Frontal cortex (tissue), 4 donors: Measurements from ENCODE around the gene VSIR. TPM values are rescaled to one million over a fixed set of nuclear protein-coding genes. Genes with fewer than 3 reads are reported as not detected.

Source experiments
- DNase-seq, 2 donors: peaks; one replicate each; pipeline ENCODE4 v3.0.0; 2012; ENCODE audit warnings: low spot score in 2 of 2
- FAIRE-seq: peaks from 2 replicates; lab custom pipeline; 2012; peaks lifted over from hg19 to GRCh38; lab: Jason Lieb, UNC
- total RNA-seq: library from RNA; depleted of rRNA; stranded (reverse); fragments of >200 nt; gene quantifications from one replicate; pipeline ENCODE4 v1.2.3, GENCODE V29; 2014
- donor health status: control.
- donor health status: control.
- donor health status: control.

The VSIR gene
- total RNA-seq, 1 donor from 2014 or later, result 2.0 TPM

DNA sequence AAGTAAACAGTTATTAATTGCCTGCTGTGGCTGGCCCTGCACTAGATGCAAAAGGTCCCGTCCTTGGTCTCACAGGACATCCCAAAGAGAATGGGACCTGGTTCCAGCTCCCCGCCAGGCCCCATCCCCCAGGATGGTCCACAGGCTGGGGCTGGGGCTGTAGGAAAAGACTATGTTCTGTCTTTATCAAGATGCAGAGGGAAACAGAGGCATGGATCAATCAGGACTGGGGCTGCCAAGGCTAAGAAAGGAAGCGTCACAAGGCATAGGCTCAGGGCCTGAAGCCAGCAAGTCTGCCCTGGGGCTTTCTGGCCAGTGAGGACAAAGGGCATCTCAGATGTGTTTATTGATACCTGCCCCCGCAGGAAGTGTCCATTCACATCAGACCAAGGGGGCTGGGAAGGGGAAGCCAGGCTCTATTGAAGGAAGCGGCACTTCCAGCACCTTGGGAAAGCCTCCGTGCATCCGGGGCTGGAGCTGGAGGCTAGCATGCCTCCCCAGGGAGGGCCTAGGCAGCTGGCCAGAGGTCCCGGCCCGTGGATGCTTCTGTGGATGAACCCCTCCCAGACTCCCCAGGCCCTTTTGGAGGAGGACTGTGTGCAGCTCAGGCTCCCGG is 5.8 kb downstream of the VSIR start:
- FAIRE-seq (no peak), DNase-seq (no peak)

DNA sequence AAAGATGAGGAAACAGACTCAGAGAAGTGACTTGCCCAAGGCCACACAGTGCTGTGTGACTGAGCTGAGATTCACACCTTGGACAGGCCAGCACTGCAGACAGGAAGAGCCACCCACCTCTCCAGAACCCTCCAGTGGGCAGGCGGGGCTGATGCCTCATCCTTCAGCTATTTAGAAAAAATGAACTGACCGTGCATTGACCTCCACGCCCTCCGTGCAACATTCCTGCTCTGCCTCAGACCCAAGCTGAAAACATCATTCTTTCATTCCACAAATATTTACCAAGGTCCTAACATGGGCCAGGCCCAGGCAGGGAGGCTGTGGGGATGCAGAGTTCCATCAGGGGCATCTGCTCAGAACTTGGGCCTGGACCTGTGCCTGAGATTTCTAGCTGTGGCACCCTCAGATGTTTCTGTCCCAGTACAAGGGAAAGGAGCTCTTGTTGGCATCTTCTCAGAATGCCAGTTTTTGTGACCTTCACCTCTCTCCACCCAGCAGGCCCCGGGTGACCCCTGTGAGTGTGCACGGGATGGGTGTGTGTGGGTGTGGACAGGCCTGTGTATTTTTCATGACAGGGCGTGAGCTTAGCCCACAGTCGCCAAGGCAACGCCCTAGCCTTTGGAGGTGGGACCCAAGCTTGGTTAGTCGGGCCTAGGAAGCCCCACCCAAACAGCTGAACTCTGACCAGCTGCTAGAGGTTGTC is 6.5 kb downstream of the VSIR start:
- DNase-seq (no peak), FAIRE-seq (no peak)

DNA sequence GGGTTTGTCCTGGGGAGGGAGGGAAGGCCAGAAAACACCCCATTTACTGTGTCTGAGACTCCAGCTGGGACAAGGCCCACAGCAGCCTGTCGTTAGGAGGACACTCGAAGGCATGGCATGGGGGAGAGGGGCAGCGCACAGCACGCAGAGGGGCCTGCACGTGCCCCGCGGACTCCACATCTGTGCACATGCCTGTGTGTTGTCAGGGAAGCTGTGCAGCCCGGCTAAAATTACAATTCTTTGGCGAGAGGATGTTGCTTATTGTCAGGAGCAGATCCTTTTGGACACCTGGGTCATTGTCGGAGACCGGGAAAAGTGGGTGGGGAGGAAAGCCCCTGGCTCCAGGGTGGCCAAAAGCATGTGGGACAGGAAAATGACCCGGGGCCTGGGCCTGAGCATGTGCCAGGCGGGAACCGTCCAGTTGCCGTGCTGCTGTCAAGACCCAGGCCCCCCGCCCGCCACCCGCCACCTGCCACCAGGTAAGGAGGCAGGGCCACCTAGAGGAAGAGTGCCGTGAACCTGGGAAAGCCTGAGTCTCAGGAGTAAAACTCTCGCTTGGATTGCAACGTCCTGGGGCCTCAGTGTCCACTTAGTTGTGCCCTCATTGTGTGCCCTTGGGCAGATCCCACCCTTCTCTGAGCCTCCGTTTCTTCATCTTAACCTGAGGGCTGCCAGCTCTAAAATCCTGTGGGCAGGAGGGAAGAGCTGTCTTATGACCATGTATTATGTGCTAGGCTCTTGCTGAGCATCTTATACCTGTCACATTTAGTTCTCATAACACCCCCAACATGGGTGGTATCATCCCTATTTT is 7.2 kb downstream of the VSIR start:
- FAIRE-seq (no peak), DNase-seq (no peak)

DNA sequence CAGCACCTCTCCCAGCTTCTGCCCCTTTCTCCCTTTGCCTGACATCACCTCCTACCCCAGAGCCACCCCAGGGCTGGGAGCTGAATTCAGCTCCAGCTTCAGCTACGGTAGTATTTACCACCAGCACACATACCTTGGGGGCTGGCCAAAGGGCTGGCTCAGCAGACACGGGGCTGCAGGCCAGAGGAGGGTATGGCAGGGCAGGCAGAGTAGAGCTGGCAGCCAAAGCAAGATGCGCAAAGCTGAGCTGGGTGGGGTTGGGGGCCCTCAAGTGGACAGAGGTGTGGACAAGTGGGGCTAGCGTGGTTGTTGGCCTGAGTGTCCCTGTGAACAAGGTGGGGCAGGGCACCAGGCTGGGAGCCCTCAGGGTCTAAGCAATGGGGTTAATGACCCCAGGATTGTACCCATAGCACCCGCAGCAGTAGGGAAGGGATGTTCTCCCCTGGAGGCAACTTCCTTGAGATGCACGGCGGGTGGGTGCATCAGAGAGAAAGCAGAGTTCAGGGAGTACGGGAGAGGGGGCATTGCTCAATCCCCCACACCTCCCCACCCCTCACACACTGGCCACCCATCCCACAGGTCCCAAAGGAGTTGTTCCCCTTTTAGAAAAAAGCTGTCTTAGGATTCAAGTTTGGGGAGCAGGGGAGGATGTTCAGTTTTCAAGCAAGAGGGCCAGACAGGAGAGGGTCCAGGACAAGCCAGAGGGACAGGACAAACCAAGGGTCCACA is 8.0 kb downstream of the VSIR start:
- no peak for DNase-seq
- FAIRE-seq, result no peak

DNA sequence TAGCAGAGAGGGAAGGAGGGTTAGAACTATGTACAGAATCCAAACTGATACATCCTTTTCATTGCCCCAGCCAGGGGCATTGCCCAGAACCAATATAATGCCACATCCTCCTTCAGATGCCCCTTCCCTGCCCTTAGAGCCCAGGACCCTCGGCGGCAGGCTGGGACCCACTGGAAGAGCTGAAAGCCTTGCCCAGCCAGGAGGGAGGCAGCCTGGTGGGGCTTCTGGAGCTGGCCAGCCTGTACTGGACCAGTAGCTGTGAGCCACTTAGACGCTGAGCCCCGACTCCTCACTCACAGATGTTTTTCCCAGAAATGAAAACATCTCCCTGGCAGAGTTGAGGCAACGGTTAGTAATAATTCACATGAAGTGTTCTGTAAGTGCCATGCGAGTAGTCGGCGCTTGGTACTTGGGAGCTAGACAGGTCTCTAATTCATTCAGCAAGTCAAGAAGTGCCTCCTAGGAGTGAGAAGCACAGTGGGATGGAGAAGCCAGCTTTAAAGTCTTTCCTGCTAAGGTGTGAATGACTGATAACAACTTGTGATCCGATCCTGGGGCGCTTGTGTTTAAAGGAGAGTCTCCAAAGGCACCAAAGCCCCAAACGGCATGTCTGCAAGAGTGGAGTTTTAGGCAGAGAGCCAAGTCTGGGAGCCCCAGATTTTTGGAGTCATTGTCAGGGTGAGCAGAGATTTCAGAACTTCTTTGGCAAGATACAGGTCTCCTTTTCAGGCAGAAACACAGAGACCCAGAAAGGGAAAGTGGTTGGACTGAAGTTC is 9.8 kb downstream of the VSIR start:
- FAIRE-seq (no peak), DNase-seq (no peak)

DNA sequence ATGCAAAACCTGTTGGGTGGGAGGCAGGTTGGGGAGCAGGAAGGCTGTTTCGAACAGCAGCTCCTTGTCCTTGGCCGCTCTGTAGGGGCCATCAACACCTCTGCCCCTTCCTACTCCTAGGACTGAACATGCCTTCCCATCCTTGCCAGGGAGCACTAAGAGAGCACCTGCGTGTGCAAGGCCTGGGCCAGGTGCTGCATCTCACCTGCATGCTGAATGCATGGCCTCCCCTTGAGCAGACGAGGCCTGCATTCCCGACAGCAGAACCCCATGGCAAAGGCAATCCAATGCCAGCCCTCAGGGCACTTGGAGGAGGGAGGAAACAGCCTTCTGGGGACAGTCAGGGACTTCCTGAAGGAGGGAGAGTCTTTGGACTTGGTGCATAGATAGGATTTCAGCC is 11.0 kb downstream of the VSIR start:
- no peak for DNase-seq
- FAIRE-seq, result no peak

DNA sequence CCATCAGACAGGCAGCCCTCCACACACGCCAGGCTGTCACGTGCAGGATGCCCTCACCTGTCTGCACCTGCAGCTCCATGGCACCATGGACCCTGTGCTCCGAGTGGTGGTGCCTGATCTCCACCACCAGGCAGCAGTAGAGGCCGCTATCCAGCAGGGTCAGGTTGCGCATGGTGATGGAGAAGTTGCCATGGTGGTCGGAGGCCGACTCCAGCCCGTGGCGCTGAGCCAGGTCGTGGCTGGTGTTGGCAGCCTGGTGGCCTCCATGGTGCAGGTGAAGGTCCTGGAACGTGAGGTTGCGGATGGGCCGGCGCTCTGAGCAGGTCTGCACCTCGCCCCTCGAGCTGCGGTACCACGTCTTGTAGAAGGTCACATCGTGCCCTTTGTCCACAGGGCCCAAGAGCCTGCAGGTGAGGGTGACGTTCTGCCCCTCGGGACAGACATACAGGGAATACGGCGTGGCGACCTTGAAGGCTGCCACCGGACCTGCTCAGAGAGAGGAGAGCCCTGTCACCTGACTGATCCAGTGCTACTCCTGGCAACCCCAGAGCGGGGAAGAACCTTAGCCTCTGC is 11.7 kb downstream of the VSIR start:
- DNase-seq, result no peak
- no peak for FAIRE-seq

DNA sequence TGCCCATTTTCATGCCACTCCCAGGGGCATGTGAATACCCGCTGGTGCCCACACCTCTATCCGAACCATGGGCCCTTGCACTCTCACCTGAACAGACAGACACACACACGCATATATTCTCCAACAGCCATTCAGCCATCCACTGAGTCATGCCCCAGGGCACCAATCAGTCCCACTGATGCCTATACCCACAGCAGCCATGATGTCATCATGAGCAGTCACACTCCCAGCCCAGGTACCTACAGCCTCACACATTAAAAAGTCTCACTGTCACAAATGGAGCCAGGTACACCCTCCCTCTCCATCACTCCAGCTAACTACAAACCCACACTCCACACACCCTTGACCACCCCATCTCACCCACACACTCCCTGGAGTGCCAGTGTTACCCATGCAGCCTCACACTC is 12.2 kb downstream of the VSIR start:
- DNase-seq (no peak), FAIRE-seq (no peak)

DNA sequence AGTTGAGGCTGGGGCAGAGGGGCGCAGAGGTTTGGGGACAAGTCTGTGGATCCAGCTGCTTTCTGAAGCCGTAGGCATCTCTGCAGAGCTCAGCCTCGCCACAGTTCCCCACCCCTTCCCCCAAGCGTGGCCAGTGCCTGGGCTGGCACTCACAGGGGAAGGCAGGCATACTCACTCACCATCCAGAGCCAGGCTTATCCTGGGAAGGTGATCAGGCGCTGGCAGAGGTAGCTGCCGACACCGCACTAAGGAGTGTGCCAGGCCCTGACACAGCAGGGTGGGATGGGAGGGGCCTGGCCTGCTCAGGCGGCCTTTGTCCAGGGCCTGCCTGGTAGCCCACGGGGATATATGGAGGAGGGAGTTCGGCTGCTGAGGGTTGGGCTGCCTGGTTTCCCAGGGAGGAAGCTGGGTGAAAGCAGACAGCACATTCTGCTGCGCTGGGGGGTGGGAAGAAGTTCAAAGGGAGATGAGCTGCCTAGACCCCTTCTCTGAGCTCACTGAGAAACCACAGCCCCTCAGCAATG is 15.9 kb downstream of the VSIR start:
- DNase-seq (no peak), FAIRE-seq (no peak)

DNA sequence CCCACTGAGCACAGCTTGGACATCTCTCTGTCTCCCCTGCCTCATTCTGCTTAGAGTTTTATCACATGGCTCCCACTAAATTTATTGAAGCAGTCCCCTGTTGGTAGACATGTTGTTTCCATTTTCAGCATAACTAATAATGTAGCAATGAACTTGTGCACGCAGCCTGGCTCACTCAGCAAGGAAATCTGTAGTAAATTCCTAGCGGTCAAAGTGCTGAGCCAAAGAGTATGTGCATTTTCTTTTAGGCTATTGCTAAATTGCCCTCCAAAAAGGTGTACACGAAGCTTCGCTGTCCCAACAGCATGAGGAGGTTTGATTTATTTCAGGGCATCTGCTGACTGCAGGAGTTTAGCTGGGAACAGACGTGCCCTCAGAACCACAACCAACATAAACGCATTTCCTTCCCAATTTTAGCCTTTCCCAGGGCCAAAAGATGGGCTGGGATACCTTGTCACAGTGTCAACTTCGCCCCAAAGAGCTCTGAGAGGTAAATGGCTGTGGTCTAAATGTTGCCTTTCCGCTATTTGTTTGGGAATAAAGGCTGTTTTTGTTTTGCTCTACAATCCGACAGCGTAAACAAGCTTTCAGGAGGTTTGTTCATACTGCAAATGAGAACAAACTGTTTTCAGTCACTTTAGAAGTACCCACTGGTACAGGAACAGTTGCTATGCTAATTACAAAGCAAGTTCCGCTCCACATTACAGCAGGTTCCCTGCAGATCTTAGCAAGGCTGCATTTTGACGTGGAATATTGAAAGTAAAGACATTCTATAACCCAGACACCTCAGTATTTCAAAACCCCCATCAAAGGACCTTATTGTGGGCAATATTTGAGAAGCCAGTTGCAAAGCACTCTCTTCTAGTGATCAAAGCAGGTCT is 16.8 kb downstream of the VSIR start:
- FAIRE-seq, result no peak
- no peak for DNase-seq

DNA sequence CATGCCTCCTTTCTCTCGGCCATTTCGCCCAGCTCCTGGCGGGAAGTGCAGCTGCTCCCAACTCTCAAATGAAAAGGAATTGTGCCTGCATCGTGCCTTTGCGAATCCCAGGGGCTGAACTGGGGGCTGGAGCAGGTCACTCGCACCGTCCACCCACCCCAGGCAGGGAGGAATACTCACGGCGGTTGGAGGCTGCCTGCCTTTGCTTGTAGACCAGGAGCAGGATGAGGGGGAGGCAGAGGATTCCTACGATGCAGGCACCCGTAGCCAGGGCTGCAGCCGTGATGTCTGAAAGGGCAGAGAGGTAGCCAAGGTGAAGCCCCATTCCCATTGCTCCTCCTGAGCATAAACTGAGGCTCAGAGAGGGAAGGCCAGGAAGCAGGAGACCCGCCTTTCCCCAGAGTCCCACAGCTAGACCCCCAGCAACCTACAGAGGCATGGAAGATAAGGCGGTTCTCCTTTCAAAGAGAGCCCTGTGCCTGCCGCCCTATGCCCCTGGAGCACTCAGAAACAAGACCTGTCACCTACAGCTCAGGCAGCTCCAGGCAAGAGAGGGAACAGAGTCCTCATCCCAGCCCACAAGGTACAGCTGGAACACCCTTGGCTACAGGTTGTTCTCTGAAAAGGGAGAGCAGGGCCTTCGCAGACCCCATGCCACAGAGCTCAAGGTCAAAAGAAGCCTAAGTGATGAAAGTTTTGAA is 18.0 kb downstream of the VSIR start:
- FAIRE-seq (no peak), DNase-seq (no peak)

DNA sequence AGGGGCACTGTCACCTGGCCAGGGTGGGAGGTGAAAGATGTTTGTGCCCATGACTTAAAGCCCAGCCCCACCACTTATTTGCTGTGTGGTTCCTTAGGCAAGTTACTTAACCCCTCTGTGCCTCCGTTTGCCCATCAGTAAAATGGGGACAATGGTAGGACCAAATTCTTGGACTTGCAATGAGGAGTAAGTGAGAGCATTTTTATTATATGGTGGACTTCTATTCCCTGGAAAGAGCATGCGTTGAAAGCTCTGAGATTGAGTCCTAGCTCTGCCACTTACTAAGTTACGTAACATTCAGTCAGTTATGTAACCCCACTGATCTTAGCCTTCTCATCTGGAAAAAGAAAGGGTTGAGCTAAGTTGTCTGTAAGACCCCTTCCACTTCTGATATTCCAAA is 18.8 kb downstream of the VSIR start:
- DNase-seq, result no peak
- FAIRE-seq, result no peak

DNA sequence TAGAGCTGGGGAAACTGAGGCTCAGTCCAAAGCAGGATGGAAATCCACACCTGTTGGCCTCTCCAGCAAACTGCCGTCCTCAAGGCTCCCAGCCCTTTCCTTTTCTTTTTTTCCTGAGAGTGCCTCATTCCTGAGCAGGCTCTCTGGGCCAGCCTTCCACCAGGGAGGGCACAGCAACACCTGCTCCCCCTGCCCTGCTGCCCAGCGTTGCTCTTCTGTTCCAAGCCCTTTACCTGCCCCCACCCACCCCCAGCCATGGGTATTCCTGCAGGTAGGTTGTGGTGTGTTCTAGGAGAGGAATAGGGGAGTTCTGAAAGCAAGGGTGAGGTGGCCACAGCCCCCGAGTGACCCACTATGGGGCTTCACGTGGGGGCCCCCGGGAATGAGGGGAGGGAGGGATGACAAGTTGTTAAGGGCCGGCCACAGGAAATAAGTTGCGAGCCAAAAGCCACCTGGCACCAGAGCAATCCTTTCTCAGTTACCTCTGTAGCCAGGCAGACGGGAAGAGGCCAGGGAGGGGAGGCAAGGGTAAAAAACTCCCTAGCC is 19.3 kb downstream of the VSIR start:
- DNase-seq (no peak), FAIRE-seq (no peak)

DNA sequence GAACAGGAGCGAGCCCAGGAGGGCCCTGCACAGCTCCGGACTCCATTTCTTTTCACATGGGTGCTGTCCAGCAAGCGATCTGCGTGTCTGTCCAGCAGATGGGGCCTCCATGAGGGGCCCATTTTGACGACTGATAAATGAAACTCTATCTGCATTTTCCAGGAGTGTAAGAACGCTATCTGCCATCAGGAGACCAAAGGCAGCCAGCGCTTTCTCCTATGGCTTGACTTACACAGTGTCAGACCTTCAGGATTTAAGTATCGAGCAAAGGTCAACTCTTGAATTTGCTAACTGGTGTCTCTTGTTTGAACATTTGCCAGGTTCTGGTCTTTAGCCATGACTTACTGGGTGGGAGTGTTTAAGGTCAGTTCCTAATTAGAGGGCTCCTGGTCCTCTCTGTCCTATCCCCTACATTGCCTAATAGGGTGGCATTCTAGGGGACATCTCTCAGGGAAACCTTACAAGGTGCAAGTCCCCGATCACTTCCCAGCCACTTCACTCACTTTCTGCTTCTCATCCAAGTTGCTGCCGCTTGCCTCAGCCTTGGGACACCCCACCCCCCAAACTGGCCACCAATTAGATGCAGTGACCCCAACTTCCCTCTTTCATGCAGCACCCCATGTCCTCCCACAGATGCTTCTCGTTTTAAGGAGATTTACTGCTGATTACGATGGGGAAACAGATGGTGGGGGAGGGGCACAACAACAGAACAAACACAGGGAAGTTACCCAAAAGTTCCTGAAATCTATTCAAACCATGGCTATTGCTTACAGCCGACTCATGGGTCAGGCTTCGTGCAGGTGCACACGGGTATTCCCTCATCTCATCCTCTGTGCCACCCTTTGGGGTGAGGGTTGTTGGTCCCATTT is 20.0 kb downstream of the VSIR start:
- no peak for DNase-seq
- no peak for FAIRE-seq

DNA sequence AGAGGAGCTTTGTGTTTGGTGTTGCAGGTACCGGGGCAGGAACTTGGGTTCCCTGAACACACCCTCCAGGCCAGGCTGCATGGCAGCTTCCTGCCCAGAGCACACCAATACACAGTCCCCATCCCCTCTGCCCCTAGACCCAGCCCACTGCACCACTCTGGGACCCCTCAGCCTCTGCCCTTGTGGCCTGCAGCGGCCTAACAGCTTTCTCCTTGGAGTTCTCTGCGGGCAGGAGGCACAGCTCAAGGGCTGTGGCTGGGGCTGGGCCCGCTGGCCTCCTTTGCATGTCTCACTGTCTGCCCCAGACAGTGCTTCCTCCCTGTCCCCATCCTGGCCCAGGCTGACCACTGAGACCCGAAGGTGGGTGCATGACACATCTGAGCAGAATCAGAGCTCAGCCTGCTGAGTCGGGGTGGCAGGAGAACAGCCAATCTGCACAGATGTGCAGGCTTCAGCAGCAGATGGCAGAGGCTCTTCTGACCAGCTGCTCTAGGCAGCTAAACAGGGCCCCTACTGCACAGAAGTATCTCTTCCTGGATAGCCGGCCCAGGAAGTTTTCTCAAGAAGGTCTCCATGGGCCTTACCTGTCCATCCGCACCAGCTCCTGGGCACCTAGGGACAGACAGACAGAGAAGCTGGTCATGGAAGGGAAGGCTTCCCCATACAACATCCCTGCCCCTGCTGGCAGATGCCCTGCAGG is 20.8 kb downstream of the VSIR start:
- DNase-seq, result no peak
- no peak for FAIRE-seq
